HG02870 (cell line): ENCODE results near the gene CHST13.

Experiments used
- ATAC-seq: cut with Tn5 transposase; IDR thresholded peaks from one replicate; pipeline ENCODE4 v1.9.1; 2021; ENCODE audit warnings: mild to moderate bottlenecking, moderate library complexity; ENCODE audit not compliant: unreplicated experiment

Gene CHST13

GRCh38 chr3:126508564-126508964 is 15.4 kb upstream of the CHST13 start:
- ATAC-seq, result no peak

GRCh38 chr3:126509597-126510307 is 14.2 kb upstream of the CHST13 start:
- ATAC-seq, result no peak

GRCh38 chr3:126510308-126510910 is 13.5 kb upstream of the CHST13 start:
- no peak for ATAC-seq

- no peak for ATAC-seq
Observed at GRCh38 chr3:126511291-126511690, 12.7 kb upstream of the CHST13 start.

DNA sequence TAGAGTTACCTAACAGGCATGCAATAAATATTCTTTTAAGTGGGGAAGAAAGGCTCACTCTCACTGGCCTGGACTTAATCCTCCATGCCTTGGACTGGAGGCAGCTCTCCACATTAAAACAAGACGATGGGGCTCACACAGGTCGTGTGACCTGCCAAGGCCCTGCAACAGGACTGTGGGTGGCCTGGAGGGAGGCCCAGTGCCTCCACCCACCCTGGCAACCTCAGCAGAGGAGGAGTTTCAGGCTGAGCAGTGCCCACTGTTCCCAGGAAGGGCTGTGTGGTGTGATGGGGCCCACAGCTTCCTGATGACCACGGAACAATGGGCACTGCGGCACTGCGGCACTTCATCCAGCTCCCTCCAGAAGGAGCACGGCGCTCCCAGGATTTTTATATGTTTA is 11.9 kb upstream of the CHST13 start:
- no peak for ATAC-seq

GRCh38 chr3:126512916-126513650 is 10.9 kb upstream of the CHST13 start:
- no peak for ATAC-seq

- no peak for ATAC-seq
Observed at GRCh38 chr3:126514161-126514560, 9.8 kb upstream of the CHST13 start.

GRCh38 chr3:126515066-126515706 is 8.8 kb upstream of the CHST13 start:
- no peak for ATAC-seq

- ATAC-seq, result no peak
Observed at GRCh38 chr3:126516152-126516935, 7.6 kb upstream of the CHST13 start.

- ATAC-seq, result no peak
Observed at GRCh38 chr3:126516936-126517290, 7.0 kb upstream of the CHST13 start.

GRCh38 chr3:126517291-126517951 is 6.5 kb upstream of the CHST13 start, which contains the start of gene UROC1:
Gene UROC1 (minus strand): TSS chr3:126517773. CDS start chr3:126517719, 54 bp downstream.
- ATAC-seq, result no peak

- no peak for ATAC-seq
Observed at GRCh38 chr3:126517986-126518778, 5.8 kb upstream of the CHST13 start.

DNA sequence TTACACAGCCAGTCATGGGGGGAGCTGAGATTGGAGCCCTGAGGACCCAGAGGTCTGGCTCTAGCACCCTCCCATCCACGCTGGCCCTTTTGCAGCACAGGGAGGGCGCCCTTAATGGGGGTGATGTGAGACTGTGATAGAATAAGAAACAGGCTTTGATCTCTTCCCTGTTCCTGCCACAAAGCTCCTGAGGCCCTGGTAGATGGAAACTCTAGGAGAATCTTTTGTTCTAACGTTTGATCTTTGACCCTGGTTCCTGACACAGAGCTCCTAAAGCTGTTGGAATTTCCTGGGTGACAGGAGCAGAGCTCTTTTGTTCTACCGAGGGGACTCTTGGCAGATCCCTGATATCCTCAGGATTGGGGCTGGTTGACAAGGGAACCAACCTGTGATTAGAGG is 5.2 kb upstream of the CHST13 start:
- ATAC-seq, result no peak

DNA sequence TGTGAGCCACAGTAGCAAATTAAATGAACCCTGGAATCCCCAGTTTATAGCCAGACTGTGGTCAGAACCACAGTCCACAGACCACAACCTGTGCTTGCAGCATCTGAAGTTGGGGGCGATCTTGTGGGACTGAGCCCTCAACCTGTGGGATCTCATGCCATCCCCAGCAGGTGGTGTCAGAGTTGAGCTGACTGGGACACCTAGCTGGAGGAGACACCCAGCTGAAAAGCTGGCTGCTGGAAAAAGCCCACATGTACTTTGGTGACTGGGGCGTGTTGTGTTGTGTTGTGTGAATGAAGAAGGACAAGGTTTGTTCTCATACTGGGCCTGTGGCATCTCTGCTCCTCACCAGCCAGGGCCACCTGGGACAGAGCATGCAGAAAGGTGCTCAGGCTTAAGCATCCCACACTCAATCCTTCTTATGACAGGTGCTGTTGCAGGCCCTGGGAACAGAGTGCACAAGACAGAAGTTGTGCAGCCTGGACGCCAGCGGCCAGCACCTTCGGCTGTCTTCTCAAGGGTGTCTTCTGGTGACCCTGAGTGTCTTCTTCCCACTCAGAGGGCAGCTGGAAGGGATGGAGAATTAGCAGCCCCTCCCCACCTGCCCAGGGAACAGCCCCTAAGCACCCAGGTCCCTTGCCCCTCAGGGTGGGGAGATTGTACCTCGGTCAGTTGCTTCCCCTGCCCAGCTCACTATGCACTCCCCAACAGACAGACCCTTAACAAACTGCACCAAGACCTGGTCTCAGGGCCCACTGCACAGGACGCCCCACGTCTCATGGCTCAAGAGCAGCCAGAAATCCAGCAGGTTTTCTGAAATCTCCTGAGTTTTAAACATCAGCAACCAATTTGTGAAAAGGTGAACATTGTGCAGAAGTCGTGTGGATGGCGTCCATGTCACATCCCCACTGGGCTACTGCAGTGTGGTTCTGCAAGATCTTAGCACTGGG is 4.2 kb upstream of the CHST13 start:
- ATAC-seq, result no peak

DNA sequence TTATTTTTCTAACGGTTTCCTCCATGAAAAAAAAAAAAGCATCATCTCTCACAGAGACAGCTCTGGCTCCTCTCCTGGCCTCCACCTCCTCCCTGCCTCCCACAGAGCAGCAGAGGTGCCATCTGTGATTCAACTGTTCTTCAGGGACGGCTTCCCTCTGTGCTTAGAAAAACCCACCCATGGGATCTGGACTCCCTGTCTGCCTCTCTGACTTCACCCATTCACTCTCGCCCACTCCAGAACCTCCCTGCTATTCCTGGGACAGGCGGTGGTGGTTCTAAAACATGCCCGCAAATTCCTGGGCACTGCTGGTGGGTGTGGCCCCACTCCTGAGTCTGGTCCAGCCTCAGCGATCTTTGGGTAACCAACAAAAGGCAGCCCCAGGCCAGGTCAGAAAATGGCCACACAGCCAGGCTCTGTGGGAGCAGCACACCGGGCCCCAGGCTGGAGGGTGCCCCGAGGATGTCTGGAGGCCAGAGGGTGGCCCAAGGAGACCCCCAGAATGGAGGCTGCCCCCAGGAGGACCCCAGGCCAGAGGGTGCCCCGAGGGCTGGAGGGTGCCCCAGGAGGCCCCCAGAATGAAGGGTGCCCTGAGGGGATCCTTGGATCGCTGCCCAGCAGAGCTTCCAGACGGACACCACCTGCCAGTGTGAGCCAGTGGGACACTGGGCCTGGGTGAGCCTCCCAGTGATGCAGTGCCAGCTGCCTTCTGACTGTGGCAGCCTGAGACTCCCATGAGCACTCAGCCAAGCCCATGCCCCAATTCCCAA is 2.6 kb upstream of the CHST13 start:
- ATAC-seq, result no peak

DNA sequence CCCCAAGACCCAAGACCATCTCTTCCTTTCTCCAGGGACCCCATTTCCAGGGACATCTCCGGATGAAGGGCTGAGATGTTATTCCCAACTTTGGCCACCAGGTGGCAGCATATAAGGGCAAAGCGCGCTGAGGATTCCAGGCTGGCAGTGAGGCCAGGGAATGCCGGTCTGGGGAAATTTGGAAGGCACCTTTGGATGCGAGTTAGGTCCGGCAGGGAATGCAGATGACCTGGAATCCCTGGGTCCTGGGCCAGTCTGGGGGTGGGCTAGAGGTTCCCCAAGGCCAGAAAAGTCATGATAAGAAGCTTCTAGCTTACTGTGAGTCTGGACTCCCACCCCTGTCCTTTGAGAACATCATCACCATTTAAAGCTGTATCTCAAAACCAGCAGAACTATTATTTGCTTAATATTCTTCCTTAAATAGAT is 1.6 kb upstream of the CHST13 start:
- ATAC-seq, result no peak

GRCh38 chr3:126524429-126524988 is 554 bp downstream of the CHST13 start:
- ATAC-seq, result no peak
